HCEC 1CT (cell line): ENCODE measurements around the gene NMT1.

Source experiments
- DNase-seq: peaks from one replicate; pipeline ENCODE4 v3.0.0-alpha.2; 2017

Gene NMT1

DNA sequence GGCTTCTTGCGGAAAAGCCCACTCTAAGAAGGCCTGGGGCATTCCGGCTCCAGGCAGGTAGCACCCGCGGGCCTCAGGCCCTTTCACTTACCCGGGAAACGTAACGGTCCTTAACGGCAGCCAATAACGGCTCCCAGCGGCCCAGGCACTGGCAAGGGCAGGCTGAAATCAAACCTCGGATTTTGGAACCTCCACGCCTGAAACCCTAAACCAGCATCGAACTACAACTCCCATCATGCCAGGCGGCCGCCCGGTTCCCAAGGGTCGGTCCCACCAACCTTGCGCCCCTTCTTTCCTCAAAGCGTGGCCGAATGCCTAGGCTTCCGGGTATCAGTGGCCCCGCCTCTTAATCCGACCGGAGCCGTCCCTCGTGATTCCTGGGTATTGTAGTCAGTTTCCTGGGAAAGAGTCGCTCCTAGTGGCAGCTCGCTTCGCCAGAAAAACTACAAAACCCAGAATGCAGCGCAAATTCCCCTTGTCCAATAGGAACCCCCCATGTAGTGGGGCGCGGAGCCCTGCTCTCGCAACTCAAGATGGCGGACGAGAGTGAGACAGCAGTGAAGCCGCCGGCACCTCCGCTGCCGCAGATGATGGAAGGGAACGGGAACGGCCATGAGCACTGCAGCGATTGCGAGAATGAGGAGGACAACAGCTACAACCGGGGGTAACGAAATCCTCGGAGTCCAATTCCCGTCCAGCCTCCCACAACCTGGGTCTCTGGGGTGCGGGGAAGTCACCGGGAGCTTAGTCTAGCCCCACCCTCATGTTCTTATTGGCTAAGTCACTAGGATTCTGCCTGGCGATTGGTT is at the start of gene NMT1:
Gene NMT1 (plus strand): TSS at position 521 of the 809 bp plus-strand sequence. CDS start 13 bp downstream, at position 534.
- peak; percentile 100 for DNase-seq

GRCh38 chr17:45011767-45012166 is 49.4 kb upstream of the NMT1 start:
- no peak for DNase-seq

DNA sequence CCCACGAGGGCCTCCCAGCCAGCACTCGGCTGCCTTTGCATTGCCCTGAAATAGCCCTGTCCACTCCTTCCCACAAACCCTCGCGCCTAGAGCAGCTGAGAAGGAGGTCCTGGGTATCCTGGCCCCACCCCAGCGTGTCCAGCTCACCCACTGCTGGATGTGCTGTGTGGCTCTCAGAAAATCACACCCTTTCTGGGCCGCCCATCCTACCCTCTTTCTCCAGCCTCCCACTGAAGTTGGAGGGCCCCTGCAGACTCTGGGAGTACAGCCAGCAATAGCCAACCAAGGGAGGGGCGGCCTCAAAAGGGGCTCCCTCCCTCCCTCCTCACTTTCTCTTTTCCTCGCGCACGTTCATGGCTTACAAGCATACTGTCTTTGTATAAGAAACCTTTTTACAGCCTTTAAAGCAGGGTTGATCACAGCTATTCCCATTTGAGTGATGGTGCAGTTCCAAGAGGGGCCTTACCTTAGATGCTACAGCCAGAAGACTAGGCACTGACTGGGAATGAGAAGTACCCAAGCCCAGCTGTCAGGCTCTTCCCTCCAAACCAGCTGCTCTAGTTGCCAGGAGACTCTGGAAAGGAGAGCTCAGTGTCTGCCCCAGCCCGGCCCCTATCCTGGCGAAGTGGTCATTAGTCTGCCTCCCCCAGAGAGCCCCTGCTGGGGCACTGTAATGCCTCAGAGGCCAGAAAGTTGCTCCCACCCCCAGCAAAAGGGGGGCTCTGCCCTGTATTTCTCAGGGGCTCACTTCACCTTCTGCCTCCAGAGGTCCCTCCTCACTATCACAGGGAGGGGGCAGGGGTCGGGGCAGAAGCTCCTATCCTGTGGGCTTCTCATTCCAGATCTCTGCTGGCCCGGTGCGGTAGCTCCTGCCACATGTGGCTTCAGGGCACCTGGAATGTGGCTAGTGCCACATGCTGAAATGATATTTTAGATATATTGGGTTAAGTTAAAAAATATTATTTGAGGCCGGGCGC is 47.8 kb upstream of the NMT1 start:
- no peak for DNase-seq

DNA sequence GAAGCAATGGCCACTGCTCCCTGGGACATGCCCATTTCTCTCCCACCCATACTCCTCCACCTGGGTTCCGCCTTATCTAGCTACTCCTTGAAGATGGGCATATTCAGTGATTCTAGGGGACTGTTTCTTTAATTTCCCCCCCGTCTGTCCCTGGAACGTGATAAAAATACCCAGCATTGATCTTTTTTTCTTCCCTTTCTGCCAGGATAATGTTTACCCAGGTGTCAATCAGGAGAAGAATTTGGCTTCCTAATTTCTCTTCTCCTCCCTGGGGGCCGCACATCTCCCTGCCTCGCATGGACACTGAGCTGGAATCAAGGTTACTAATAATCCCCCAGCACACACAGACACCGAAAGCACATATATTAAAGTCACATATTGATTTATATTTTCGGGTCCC is 44.9 kb upstream of the NMT1 start:
- DNase-seq: no peak

- peak; percentile 32 for DNase-seq
These were observed 44.3 kb upstream of the NMT1 start for GRCh38 chr17:45016823-45017222.

GRCh38 chr17:45018514-45018847 is 42.6 kb upstream of the NMT1 start:
- no peak for DNase-seq

DNA sequence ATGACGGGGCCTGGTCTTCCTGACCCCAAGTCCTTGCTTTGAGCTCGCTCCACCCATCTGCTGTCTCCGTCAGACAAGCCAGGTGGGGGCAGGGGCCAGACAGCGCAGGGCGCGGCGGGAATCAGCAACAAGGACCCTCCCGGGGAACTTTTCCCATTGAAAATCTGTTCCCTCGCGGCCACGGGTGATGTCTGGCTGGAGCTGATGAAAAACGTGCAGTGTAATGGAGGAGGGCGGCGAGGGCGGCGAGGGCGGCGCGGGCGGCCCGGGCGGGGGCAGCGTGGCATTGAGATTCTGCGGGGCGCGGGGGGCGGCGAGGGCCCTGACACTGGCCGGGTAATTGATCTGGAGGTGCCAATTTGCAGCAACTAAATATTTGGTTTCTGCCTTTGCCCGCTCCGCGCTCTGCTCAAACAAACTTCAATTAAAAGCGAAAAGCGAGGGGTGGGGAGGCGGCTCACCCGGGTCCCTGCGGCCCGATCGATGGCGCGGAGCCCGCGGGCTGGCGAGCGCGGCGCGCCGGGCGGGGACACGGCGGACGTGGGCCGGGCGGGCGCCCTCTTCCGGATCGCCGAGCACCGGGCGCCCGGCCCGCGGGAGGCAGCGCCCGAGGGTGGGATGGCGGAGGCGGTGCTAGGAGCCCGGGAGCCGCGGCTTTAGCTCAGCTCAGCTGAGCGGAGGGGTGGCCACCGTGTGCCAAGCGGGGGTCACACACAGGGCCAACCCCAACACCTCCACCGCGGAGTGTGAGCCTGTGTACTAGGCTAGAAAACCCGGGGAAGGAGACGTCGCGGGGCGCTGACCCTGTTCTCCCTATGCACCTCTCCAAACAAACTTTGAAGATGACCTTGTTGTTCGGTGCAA is 42.0 kb upstream of the NMT1 start:
- DNase-seq: peak; percentile 51

GRCh38 chr17:45020354-45021138 is 40.6 kb upstream of the NMT1 start:
- DNase-seq: no peak

DNA sequence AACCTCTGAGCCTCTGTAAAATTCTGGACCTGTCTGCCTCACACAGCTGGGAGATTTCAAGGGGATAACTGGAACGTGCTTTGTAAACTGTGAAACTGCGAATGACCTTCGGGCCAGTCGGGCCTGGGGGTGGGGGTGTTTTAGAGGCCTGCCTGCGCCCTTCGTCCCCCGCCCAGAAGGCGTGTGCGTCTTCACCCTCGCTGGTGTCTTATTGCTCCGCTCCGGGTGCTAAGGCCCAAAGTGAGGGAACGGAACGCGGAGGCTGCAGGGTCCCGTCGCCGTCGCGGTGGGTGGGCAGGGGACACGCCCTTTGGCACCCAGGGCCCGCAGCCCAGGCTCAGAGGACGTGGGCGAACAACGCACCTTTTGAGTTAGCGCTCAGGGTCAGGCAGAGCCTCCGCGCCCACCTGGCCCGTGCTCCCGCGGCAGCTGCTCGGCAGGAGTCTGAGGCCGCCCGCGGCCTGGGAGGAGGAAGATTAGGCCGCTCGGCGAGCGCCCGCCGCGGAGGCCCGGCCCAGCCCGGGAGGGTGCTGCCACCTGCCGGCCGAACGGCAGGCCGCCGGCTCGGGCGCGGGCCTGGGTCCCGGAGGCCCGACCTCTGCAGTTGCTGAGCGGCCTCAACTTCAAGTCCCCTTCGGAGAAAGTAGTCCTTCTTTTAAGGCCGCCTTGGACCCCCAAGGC is 39.4 kb upstream of the NMT1 start:
- peak; percentile 52 for DNase-seq

DNA sequence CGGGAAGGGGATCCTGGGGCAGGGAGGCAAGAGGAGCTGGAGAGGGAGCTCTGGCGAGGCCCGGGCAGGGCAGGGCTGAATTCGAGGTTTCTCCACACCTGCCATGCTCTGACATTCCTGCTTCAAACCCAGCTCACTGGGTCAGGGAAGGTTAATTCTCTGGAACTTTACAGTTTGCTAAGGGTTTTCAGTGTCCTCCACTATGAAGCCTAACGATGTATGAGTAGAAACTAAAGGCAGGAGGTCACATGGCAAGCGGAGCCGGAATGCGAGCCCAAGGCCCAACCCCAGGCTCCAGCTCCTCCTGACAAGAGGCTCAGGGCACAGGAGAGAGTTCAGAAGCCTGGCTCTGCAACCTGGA is 38.8 kb upstream of the NMT1 start:
- no peak for DNase-seq

- no peak for DNase-seq
These were observed 38.3 kb upstream of the NMT1 start for GRCh38 chr17:45022655-45023339.

- DNase-seq: no peak
These were observed 32.0 kb upstream of the NMT1 start for GRCh38 chr17:45029096-45029495.

GRCh38 chr17:45029758-45030423 is 31.2 kb upstream of the NMT1 start:
- DNase-seq: no peak

DNA sequence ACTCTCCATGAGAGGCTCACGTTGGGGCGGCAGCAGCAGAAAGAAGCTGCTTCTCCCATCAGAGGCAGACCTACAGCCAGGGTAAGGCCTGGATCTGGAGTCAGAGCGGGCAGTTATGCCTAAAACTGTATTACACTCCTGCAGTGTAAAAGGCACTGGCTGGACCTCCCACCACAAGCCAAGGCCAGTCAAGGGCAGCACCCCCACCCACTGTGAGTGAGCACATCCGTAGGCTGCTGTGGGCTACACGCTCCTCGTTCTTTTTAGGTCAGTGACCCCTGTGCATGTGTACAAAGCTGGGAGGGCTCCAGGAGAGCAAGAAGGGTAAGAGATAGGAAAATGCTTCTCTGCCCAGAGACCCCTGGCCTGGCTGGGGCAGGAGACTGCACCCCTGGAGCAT is 30.4 kb upstream of the NMT1 start:
- DNase-seq: no peak

GRCh38 chr17:45031231-45032173 is 29.6 kb upstream of the NMT1 start:
- no peak for DNase-seq

GRCh38 chr17:45032174-45032541 is 29.0 kb upstream of the NMT1 start:
- DNase-seq: no peak

DNA sequence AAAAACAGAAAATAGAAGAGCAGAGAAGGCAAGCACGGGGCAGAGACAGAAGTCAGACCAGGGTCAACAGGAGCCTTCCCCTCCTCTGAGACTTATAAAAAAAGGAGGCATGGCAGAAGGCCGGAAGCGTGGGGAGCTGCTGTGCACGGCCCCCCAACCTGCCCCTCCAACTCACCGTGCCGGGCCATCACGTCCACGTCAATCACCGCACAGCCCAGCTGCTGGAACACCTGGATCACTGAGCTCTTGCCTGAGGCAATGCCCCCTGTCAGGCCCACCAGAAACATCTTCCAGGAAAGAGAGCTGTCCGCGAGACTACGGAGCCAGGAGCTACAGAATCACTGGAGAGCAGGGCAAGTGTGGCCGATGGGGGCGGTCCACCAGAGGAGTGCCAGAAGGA is 26.5 kb upstream of the NMT1 start:
- DNase-seq: no peak

DNA sequence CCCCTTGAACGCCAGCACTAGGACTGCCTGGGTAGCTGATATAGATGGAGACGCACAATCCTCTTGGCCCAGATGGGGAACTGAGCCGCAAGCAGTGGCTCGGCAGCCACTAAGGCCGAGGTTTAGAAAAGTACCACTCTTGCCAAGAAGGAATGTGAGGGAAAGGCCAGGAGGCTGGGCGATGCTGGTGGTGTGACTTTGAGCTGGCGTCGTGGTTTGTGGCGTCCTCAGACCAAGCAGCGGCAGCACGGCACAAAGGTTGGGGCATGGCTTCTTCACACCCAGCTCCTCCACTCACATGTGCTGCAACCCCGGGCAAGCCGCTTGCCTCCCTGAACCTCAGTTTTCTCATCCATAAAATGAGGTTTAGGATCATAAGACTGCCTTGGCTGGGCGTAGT is 25.3 kb upstream of the NMT1 start:
- DNase-seq: no peak

DNA sequence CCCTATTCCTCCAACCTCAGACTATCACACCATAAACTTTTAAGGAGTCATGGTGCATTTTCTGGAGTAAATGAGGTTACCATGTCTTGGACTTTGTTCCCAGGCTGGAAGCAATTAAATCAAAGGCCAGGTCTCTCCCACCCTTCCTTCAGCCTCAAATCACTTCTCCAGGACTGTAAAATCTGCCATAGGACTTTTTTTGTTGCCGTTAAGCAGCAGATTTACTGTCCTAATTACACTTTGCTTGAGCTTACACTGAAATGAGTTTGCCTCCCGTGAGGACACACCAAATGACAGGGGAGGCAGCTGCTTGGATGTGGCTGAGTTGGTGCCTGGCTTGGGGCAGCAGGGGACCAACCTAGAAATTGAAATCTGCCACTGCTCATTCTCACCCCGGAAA is 24.4 kb upstream of the NMT1 start:
- DNase-seq: no peak
